ENCODE measurements around the gene CFAP77.
"Not testable (repeated sequence)": the region's sequence is repeated elsewhere in the genome, so short reads cannot be mapped to it uniquely, and the experiment has no call there.

DNA sequence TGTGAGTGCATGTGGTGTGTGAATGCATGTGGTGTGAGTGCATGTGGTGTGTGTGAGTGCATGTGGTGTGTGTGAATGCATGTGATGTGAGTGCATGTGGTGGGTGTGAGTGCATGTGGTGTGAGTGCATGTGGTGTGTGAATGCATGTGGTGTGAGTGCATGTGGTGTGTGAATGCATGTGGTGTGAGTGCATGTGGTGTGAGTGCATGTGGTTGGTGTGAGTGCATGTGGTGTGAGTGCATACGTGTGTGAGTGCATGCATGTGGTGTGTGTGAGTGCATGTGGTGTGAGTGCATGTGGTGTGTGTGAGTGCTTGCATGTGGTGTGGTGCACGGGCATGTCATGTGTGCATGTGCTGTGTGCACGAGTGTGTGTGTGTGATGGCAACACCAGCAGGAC is 31.6 kb upstream of the CFAP77 start:
- TF ChIP-seq, protein P1, sequence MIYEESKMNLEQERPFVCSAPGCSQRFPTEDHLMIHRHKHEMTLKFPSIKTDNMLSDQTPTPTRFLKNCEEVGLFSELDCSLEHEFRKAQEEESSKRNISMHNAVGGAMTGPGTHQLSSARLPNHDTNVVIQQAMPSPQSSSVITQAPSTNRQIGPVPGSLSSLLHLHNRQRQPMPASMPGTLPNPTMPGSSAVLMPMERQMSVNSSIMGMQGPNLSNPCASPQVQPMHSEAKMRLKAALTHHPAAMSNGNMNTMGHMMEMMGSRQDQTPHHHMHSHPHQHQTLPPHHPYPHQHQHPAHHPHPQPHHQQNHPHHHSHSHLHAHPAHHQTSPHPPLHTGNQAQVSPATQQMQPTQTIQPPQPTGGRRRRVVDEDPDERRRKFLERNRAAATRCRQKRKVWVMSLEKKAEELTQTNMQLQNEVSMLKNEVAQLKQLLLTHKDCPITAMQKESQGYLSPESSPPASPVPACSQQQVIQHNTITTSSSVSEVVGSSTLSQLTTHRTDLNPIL (CRISPR knock-in tag; IDR thresholded peaks at IDR 0.05; ENCODE audit: low read depth) = not testable (repeated sequence)
- not testable (repeated sequence) for TF ChIP-seq ARNTL (CRISPR knock-in tag; IDR thresholded peaks at IDR 0.05; ENCODE audit: borderline replicate concordance, low read depth); ZNF70 (CRISPR knock-in tag; IDR thresholded peaks at IDR 0.05); TOX (CRISPR knock-in tag; IDR thresholded peaks at IDR 0.05; ENCODE audit: borderline replicate concordance)
- TF ChIP-seq, protein P2, sequence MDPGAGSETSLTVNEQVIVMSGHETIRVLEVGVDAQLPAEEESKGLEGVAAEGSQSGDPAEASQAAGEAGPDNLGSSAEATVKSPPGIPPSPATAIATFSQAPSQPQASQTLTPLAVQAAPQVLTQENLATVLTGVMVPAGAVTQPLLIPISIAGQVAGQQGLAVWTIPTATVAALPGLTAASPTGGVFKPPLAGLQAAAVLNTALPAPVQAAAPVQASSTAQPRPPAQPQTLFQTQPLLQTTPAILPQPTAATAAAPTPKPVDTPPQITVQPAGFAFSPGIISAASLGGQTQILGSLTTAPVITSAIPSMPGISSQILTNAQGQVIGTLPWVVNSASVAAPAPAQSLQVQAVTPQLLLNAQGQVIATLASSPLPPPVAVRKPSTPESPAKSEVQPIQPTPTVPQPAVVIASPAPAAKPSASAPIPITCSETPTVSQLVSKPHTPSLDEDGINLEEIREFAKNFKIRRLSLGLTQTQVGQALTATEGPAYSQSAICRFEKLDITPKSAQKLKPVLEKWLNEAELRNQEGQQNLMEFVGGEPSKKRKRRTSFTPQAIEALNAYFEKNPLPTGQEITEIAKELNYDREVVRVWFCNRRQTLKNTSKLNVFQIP (CRISPR knock-in tag; IDR thresholded peaks at IDR 0.05; ENCODE audit: borderline replicate concordance, low read depth) = not testable (repeated sequence)

Measured in SK-N-SH treated with all-trans-retinoic acid at 6 μM for 48 hours (cell line).